GM19043 (cell line): ENCODE data around the gene FAM204A.

Experiments used
- ATAC-seq: cut with Tn5 transposase; IDR thresholded peaks from one replicate; pipeline ENCODE4 v1.9.1; 2021; ENCODE audit warnings: low read depth; ENCODE audit not compliant: unreplicated experiment

Gene FAM204A

DNA sequence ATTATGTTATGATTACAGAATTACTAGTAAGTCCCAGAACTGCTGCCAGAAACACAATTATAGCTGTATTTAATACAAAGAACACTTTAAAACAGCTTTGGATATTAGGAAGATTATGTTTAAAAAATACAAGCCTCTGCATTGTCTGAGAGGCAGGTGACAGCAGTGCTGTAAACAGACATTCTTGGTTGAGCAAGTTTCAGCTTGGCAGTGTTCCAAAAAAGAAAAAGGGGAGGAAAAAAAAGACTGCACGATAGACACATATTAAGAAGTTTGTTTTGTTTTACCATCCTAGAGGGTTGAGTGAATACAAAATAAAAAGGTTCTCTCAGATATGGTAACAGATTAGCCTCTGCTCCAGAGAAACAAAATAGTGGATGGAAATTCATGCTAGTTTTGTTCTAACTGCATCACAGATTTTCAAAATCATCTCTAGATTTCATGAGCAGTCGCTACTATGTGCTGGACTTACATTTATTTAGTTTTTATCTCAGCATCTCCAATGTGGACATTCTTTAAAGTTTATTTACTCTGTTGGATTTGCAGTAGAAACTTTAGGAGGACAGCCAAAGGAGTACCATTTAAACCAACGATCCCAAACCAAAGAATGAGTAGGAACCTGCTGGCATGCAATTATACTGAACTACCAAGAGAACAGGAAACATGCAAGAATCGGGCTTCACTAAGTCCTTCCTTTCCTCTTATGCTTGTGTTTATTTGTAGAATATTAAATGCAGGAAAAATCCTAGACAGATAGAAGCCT is 9.0 kb downstream of the FAM204A start:
- no peak for ATAC-seq

DNA sequence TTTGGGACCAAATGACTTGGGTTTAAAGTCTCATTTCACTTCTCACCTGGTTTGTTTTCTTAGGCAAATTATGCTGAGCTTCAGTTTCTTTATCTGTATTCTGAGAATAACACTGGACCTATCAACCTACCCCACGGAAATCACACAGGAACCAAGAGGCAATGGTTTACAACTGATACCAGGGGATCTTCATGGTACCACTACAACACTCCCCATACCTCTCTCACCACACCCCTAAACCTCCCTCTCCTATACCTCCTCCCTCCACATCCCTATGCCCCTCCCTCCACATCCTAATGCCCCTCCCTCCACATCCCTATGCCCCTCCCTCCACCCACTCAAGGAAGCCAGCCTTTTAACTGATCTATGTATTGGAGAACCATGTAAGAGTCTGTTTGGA is 9.9 kb downstream of the FAM204A start:
- peak; percentile 83 for ATAC-seq

DNA sequence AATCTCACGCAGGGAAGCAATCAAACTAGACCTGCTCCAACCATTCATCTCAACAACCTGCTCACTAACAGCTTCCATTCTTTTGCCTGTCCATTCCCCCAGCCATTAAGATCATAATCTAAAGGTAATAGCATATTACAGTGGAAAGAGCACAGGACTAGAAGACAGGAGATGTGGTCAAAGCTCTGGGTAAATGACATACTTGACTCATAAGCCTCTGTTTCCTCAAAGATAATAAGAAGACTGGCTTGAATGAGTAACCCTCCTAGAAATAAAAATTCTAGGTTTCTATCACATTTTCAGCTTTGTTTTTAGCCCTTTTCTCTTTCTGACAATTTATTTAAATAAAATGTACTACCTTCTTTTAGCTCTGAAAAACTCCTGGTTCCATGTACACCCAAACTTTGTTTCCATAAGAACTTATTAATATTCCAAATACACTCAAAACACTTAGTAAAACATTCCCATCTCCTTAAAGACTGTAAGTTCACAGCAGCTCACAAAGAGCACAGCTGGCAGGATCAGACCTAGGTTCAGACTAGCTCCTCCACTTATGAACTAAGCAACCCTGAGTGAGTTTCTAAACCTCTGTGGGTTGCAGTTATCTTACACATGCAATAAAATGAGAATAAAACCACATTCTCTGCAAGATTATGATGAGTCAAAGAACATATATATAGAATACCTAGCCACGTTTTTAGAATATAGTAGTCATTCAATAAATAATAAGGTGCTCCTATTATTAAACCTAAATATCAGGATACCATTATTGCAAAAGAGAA is 11.6 kb downstream of the FAM204A start:
- ATAC-seq, result no peak

DNA sequence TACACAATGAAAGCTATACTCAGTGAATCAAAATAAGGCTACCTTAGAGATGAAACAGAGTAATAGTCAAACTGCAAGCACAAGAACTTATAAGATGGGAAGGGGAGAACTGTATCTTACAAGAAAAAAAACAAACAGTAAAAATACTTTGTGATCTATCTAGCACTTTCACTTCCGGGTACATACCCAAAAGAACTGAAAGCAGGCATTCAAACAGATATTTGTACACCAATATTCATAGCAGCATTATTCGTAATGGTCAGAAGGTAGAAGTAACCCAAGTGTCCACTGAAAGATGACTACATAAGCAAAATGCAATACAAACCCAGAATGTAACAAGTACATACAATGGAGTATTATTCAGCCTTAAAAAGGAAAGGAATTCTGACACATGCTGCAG is 18.0 kb downstream of the FAM204A start:
- ATAC-seq, result peak; percentile 50

DNA sequence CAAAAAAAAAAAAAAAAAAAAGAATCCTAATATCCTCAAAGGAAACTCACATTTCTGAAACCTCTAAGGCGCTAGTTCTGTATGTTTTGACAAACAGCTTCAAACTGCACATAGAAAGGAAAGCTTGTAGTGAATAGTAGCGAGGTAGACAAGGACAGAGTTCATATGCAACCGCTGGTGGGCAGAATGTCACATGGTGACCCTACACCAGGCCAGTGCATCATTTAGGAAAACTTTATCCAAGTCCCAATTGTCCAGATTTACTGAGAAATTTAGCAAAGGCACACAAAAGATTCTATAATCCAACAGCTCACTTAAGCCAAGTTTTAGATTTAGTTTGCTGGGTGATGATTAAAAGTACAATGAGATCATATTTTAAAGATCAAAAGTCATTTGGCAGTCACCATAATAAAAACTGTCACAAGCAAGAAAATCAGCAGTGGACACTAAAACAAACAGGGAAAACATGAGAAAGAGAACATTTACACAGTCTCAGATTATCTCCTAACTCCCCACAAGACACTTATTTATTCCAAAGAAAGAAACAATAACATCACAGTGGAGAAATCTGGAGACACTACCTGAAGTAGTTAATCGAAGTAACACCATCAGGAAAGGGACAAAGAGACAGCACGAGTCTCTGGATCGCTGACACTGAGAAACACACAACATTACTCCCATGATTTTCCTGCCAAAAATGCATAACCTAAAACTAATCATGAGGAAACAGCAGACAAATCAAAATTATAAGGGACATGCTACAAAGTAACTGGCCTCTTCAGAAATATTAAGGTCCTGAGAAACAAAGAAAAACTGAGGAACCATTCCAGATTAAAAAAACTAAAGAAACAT is 20.2 kb downstream of the FAM204A start:
- no peak for ATAC-seq

DNA sequence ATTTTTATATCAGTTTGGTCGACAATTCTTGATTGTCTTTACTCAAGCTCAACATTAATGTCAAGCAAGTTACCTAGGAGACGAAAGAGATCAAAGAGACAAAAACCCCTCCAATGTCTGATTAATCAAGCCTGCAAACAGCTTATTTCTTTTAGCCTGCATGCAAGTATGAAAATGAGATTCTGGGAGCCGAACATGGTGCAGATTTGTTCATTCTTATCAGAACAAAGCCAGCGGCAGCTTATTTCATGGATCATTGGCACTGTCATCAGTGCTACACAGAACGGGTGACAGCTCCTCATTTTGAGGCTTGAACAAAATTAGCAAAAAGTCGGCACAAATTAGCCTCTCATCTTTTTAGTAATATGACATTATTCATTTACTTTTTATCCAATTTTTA is 26.5 kb downstream of the FAM204A start:
- ATAC-seq, result no peak

DNA sequence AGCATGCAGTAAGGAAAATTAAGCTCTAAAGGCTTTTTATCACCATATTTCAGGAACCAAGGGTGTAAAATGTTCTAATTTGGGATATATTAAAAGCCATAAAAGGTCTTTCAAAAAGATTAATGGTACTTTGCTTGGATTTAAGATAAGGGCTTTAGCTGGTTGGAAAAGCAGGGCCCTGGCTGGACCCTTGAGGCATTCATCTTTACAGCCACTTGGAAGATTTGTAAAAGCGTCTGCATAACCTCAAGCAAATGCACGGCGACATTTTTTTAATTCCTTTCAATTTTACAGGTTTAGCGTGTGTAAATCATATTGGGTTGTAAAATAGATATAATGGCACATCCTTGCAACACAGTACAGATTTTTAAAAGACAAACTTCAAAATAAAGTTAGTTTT is 27.2 kb downstream of the FAM204A start:
- ATAC-seq, result no peak

DNA sequence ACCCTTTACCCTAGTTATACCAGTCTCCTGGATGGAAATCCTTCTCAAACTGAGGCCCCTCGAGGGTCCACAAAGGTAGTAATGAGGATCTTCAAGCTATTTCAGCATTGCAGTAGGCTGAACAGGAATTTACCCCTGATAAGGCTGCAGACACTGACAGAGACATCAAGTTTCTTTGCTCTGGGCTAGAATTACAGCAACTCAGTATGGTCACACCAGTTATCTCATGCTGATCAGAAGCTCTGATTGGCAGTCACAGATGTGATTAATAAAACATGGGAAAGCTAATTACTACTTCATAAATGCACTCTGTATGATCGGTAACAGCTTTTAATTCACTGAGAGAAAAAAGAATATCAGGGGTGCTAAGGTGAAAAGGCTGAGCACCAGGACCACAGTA is 30.6 kb downstream of the FAM204A start:
- no peak for ATAC-seq

DNA sequence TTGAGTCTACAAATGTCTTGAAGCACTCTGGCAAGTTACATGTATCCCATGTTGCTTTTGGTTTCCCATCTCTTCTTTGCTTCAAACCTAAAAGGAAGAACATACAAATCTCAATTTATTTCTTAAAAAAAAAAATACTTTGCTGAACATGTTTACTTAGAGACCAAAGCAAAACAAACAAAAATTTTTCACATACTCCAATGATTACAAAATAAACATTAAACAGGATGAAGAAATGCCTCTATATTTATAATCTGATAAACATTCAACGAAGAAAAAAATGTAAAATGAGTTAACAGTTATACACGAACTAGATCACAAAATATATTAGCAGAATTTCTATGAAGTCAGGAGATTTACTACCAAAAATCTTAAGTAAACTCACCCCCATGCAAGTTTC is 31.3 kb downstream of the FAM204A start:
- no peak for ATAC-seq

DNA sequence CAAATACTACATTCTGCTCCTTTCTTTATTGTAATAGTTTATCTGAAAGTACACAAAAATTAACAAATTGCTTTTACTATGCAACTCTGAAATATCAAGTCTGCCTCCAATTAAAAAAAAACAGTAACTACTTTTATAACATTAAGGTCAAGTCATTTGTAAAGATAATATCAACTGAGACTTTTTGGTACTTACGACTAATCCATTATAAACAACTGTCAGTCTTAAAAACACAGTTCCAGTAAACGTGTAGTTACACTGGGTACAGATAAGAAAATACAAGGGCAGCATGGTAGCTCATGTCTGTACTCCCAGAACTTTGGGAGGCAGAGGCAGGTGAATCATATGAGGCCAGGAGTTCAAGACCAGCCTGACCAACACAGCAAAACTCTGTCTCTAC is 32.2 kb downstream of the FAM204A start:
- ATAC-seq, result no peak

DNA sequence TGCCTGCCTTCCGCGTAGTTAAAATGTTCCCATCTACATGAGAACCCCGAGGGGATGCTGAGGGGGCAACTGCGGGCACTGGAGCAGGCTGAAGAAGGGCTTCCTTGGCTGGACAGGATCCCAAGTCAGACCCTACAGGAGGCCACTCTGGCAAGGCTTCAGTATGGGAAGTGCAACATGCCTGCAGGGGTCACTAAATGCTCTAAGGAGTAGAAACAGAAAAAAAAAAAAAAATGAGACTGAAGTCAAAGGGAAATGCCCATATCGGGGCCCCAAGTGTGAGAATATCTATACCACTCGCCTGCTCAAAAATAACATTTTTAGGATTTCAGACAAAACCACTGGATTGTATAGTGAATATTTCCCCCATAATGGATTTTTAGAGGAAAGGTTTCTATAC is 33.5 kb downstream of the FAM204A start:
- ATAC-seq, result no peak

DNA sequence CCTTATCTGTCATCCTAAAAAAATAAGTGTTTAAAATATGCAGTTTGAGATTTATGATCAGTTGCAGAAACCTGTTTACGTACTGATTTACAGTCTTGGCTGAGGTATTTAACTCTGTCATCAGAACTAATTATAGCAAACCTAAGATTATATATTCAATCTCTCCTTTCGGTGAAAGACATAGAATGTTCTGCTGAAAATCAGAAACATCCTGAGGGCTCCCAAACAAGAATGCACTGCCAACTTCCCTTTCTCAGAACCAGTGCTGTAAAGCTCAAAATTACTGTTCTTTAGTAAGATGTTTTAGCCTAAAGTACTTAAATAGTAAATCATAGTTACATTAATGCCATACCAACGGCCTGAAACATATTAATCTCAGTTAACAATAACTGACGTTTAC is 34.3 kb downstream of the FAM204A start:
- no peak for ATAC-seq

DNA sequence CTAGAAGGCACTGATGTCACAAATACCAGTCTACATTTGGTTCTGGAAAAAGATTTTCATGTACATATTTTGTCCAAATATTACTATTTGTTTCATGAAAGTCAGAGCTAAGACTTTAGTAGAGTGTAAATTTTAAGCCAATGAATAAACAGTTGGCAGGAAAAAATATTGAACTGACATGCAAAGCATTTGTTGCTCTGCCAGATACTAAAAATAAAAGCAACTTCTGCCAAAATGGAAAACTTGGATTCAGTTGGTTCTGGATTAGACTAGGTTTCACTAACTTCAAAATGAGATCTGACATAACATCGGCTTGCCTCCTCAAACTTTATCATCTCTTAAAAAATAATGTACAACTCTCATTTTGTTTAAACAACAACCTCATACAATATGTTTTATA is 34.9 kb downstream of the FAM204A start:
- no peak for ATAC-seq

DNA sequence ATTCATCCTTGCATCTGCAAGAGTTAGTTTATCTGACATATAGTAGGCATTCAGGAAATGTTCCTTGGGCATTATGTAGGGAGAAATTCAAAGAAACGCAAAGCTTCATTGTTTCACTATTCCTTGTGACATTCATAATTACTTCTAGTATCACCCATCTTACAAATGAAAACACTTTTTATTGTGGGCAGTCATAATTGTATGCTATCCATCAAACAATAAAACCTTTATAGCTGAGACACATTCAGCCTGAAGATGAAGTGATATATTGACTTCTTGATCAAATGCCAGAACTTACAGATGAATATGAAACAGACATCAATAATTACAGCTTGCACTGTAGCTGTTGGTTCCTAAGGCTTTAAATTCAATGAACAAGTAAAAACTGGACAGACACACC is 36.4 kb downstream of the FAM204A start:
- no peak for ATAC-seq

DNA sequence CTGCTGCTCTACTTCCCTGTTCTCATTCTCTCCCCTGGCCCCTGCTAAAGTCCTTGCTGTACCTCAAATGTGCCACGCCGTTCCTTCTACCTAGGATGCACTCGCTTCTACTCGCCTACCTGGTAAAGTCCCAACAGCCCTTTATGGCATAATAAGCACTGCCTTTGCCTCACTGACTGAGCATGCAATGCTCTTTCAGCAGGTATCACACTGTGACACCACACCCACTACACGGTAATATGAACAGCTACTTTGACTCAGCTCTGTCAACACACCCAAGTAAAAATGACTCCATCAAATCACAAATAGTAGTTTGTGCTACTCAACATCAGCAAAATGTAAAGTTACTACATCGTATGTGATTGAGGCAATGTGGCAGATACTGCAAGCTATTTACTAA is 37.6 kb downstream of the FAM204A start:
- ATAC-seq, result no peak

DNA sequence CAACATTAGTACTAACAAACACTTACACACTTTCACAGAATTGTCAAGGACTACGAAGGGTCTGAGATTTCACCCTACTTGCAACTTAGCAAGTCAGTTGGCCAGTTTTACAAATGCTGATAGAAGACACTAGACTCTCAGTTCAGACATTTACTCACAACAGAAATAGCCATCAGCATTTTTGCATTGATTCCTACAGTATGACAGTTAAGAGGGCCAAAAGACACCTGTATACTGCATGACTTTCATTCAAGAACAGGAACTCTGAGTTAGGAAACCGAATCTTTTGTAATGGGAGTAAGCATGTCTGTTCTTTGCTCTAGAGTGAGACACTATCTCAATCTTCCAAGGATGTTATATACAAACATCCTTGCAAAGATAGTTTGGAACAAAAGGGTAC is 40.9 kb downstream of the FAM204A start:
- ATAC-seq, result no peak

DNA sequence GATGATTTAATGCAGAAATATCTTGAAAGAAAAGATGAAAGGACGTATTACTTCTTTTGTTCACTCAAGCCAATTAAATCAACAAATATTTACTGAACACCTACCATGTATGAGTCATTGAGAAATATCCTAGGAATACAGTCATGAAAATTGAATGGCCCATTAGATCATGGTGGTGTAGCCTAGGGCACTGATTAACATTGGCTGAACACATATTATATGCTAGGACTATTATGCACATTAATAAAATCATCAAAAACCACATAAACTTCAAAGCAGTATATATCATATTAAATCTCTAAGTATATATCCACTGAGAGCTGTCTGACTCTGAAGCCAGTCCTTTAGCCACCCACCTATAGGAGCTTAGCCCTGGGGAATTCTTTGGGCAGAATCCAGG is 41.8 kb downstream of the FAM204A start:
- no peak for ATAC-seq

DNA sequence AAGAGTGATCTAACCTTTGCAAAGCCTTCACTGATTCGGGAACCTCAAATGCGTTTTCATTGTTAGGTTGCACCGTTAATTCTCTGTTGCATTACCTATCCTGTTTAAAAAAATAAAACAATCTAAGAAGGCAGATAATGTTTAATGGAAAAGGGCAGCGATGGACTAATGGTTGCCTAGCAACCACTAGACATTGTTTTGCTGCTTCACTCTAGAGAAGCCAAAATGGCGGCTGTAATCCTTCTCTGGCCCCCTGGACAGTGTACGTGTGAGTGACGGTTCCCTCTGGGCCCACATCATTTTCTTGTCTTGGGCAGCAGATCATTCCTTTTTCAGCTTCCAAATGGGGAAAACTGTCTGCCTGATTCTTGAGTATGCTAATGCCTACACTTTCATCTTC is 43.3 kb downstream of the FAM204A start:
- ATAC-seq, result no peak

DNA sequence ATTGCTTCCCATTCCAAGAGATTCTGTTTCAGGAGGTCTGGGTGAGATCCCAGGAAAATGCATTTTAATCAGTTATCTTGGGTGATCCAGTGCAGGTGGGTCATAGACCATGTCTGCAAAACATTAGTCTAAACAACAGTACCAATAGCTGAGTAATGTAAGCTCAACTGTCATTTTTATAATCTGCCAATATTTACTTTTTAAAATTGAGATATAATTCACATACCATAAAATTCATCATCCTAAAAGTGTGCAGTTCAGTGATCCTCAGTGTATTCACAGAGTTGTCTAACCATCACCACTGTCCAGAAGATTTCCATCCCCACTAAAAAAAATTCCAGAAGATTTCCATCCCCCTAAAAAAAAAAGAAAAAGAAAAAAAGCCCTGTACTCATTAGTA is 51.0 kb downstream of the FAM204A start:
- ATAC-seq, result no peak

DNA sequence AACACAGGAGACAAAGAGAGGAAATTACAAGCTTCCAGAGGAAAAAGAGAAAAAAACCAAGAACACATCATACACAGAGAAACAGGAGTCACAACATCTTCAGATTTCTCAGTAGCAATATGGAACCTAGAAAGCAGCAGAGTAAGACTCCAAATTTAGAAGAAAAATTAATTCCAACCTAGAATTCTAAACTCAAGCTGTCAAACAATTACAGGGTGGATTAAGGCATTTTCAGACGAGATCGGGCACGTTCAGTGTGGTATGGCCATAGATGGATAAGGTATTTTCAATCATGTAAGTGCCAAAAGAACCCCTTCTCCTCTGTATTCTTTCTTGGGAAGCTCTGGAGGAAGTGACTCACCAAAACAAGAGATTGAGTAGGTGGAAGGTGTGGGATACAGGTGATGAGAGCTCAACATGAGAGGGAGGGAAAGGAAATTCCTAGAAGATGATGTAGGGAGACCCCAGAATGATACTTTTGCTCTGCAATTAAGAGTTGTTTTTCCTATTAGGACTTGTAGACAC is 51.6 kb downstream of the FAM204A start:
- ATAC-seq, result no peak
